IMR-90 (cell line): Measurements from ENCODE around the gene GRIN2A.

ENCODE experiments used
- CEBPB ChIP-seq: IDR thresholded peaks from 2 replicates; pipeline ENCODE4 v1.6.1; 2012; ENCODE audit warnings: low read depth, low read length, improper control_type of control experiment
- FOS ChIP-seq: fragments of 150-350 bp; IDR thresholded peaks from 2 replicates; pipeline ENCODE4 v1.6.1; 2016; ENCODE audit warnings: low read depth, low read length
- MAFK ChIP-seq: IDR thresholded peaks from 2 replicates; pipeline ENCODE4 v1.6.1; 2012; ENCODE audit warnings: low read depth, low read length, improper control_type of control experiment
- POLR2A ChIP-seq: IDR thresholded peaks from 2 replicates; pipeline ENCODE4 v1.6.1; 2012; ENCODE audit warnings: mild to moderate bottlenecking, low read depth, low read length
- TF ChIP-seq, protein P1 (sequence below): conservative IDR thresholded peaks from 2 replicates; pipeline ENCODE4 v1.5.1; 2012; ENCODE audit warnings: mild to moderate bottlenecking, low read depth, low read length, improper control_type of control experiment
- TF ChIP-seq, protein P2 (sequence below): fragments of 150-350 bp; IDR thresholded peaks from 2 replicates; pipeline ENCODE4 v1.6.1; 2017; ENCODE audit warnings: mild to moderate bottlenecking, antibody characterized with exemption, low read length, low read depth

DNA sequence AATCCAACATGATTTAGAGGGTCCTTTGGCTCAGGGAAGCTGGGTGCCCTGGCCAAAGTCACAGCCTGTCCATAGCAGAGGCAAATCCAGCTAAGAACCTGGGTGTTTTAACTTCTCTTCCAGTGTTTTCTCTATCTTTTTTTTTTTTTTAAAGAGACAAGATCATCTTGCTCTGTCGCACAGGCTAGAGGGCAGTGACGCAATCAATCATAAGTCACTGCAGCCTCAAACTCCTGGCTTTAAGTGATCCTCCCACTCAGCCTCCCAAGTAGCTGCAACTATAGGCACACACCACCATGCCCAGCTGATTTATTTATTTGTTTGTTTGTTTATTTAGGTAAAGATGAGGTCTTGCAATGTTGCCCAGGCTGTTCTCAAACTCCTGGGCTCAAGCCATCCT, 14.8 kb upstream of the GRIN2A start:
- TF ChIP-seq, protein P1, sequence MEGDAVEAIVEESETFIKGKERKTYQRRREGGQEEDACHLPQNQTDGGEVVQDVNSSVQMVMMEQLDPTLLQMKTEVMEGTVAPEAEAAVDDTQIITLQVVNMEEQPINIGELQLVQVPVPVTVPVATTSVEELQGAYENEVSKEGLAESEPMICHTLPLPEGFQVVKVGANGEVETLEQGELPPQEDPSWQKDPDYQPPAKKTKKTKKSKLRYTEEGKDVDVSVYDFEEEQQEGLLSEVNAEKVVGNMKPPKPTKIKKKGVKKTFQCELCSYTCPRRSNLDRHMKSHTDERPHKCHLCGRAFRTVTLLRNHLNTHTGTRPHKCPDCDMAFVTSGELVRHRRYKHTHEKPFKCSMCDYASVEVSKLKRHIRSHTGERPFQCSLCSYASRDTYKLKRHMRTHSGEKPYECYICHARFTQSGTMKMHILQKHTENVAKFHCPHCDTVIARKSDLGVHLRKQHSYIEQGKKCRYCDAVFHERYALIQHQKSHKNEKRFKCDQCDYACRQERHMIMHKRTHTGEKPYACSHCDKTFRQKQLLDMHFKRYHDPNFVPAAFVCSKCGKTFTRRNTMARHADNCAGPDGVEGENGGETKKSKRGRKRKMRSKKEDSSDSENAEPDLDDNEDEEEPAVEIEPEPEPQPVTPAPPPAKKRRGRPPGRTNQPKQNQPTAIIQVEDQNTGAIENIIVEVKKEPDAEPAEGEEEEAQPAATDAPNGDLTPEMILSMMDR = no peak
- 0 out of 2 replicates have a peak, but pooled peaks have one; percentile 3 for TF ChIP-seq CEBPB
- TF ChIP-seq, protein P2, sequence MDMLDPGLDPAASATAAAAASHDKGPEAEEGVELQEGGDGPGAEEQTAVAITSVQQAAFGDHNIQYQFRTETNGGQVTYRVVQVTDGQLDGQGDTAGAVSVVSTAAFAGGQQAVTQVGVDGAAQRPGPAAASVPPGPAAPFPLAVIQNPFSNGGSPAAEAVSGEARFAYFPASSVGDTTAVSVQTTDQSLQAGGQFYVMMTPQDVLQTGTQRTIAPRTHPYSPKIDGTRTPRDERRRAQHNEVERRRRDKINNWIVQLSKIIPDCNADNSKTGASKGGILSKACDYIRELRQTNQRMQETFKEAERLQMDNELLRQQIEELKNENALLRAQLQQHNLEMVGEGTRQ = no peak
- no peak for TF ChIP-seq POLR2A
- no peak for TF ChIP-seq MAFK
- no peak for TF ChIP-seq FOS
